GM18951 (cell line): ENCODE data around the gene PDE1A.

Experiments
- POLR2A ChIP-seq: IDR thresholded peaks from 4 replicates; pipeline ENCODE4 v1.6.1; 2011; ENCODE audit warnings: mild to moderate bottlenecking; ENCODE audit not compliant: insufficient read length, insufficient read depth; ENCODE audit errors: extremely low read depth
- in situ Hi-C: fragments of 300-500 bp; cut with MboI; formaldehyde crosslinking; loops from one replicate; pipeline ENCODE4 v1.12.0; 2022; ENCODE audit warnings: low sequenced_read_pairs, mixed read lengths, inconsistent platforms; ENCODE audit not compliant: unreplicated experiment

Gene PDE1A

DNA sequence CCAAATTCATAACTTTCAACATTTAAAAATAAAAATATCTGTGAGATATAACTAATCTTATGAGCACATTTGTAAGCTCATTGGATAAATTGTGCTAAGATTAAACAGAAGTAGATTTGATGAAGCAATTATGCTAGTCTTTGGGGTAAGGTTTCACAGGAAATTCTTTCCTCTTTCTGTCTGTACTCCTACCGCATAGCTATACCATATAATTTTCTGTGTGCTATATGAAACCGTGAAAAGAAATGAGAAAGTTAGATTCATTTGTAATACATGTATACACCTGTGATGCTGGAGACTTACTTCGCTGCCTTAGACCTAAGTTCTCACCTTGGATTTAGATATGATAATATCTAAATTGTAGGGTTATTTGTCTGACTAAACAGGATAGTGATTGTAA lies 256.5 kb downstream of the PDE1A start:
- TF ChIP-seq POLR2A = no peak
- in situ Hi-C loops = no loop called here

DNA sequence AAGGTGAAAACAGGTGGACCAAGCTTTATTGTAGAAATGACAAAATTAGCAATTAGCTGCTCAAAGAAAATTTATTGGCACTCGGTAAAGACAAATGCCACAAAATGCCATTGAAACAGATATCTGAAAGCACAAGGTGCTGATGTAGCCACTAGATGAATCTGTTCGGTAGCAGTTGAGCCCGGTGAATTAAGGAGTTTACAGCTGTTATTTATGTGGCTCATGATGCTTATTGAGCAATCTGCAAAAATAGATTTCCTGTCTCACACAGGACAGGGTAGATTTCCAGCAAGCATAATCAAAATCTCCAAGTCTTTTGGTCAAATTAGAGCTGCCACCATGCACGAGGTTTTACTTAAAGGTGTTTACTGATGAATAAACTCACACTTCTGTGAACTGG lies 259.0 kb downstream of the PDE1A start:
- no peak for TF ChIP-seq POLR2A
- in situ Hi-C loops = no loop called here

DNA sequence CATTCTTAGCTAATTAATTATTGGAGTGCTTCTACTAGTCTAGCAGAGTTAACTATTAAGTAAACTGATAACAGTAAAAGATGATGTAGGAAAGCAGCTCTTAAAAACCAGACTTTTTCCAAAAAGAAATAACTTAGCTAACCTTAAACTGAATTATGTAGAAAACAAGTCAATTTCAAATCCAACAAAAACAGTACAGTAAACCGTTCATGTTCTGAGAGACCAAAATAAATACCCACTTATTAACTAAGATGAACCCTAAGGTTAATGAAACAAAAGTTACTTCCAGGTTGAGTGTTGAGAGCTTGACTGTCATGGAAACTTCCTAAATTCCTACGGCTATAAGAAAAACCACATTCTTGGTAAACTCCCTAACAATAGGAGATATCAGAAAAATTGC lies 260.0 kb downstream of the PDE1A start:
- no peak for TF ChIP-seq POLR2A
- in situ Hi-C loops = no loop called here

DNA sequence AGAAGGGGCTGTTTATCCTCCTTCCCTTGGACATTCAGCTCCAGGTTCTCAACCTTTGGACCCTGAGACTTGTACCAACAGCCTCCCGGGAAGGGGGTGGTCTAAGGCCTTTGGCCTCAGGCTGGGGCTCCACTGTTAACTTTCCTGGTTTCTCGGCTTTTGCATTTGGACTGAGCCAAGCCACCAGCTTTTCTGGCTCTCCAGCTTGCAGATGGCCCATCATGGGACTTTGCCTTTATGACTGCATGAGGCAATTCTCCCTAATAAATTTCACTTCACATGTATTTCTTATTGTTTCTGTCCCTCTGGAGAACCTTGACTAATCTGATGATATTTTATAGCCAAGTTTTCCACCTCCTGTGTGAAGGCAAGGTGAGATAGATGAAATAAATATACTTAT lies 260.4 kb downstream of the PDE1A start:
- in situ Hi-C loops = no loop called here
- TF ChIP-seq POLR2A = no peak

DNA sequence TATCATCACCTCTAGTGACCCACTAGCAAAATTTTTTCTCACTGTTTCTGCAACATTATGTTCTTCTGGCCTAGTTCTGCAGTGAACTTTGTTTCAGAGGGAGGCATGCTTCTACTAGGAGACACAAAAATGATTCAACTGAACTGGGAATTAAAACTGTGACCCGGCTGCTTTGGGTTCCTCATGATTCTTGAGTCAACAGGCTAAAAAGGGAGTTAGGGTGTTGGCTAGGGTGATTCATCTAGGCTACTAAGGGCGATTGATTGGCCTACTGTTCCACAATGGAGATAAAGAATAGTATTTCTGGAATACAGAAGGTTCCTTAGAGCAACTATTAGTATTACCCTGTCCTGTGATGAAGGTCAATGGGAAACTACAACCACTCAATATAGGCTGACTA lies 261.6 kb downstream of the PDE1A start:
- in situ Hi-C loops = no loop called here
- no peak for TF ChIP-seq POLR2A

DNA sequence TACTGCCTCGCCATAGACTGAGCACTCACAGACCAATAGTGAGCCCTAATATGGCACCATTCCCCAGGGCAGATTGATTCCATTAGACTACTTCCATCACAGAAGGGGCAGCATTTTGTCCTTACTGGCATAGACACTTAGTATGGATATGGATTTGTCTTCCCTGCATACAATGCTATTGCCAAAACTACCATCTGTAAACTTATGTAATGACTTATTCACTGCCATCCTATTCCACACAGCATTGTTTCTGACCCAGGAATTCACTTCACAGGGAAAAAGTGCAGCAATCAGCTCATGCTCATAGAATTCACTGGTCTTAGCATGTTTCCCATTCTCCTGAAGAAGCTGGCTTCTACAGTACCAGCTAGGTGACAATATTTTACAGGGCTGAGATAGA lies 262.1 kb downstream of the PDE1A start:
- in situ Hi-C loops = no loop called here
- no peak for TF ChIP-seq POLR2A

DNA sequence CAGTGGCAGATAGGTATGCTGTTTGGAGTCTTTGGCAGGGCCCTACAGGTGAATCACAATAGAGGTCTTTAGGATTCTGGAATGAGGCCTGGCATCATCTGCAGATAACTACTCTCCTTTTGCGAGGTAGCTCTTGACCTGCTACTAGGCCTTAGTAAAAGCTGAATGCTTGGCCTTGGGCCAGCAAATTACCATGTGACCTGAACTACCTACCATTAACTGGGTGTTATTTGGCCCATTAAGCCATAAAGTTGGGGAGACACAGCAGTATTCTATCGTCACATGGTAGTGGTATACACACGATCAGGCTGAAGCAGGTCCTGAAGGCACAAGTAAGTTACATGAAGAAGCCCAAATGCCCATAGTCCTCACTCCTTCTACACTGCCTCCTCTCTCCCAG lies 263.0 kb downstream of the PDE1A start:
- no peak for TF ChIP-seq POLR2A
- in situ Hi-C loops = no loop called here

DNA sequence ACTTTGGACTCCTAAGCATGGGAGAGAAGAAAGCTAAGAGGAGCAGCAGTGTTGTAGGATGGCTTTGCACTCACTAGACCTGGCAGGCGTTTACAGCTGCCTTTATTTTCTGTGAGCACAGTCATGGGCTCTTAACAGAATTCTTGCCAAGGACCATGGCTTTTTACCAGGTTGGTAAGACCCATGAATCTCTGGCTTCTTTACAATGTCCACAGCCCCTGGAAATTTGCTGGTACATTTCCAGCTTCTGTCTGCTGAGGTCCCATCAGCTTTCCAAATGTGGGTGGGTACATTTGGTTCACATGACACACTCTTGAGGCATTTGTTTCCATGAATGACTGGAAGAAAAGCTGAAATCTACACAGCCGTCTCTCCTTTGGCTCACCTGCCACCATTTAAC lies 278.5 kb downstream of the PDE1A start:
- in situ Hi-C loops = no loop called here
- no peak for TF ChIP-seq POLR2A

DNA sequence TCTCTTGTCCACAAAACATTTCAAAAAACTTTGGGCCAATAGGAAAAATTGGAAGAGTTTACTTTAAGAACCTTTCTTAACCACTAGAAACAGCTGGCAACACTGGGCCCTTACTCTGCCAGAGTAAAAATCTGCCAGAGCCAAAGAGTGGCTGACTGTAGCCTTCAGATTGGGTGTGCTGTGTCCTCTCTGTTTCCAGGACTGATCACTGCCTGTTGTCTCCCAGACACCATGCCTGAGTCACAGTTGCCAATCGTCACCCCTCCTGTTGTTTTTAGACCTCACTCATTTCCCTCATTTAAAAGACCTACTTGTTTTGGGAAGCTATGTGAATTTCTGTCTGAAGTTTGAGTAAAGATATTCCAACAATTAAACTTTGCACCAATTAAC lies 282.1 kb downstream of the PDE1A start:
- TF ChIP-seq POLR2A = no peak
- in situ Hi-C loops = no loop called here

DNA sequence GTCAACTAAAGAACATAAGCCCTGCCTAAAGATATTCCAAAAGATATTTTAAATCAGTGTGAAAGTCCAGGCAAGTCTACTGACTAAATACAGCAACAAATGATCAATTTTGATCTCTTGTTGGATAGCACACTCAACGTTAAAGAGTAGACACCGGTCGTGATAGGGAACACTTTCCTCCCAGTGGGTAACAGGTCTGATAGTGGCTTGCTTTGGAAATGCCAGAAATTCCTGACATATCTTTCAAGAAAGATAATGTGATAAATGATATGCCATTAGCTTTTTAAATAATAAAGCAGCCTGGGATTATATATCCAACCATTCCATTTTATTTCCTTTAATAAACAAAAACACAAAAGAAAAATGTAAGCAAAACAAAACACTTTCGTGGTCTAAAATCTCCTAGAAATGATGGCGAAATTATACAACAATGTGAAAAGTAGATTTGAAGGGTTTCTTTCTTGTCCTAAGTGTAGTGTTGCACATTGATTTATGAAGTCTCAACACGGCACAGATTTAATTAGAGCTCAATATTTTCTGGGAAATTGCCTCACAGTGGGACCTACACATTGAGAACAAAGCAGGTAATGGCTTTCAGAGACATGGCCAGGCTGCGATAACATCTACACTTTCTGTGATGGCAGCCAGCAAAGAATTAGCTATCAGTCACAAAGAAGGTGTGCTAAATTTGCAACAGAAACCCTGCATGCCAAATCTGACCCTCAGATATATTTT lies 282.6 kb downstream of the PDE1A start:
- no peak for TF ChIP-seq POLR2A
- in situ Hi-C loops = no loop called here

DNA sequence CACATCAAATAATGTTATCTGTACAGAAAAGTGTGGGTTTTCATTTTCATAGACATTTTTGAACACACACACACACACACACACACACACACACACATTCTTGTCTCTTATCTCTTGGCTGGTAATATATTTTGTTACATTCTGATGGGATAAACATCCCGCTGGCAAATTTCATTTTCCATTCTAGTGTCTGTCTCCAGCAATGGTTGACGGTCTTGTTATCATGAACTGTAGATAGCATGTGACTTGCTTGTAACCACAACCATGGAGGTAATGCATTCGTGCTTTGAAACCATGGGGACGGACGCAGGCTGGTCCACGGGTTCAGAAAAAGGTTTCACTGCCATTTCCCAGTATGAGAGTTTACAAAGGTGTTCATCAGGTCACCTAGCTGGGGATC lies 284.8 kb downstream of the PDE1A start:
- in situ Hi-C loops = no loop called here

DNA sequence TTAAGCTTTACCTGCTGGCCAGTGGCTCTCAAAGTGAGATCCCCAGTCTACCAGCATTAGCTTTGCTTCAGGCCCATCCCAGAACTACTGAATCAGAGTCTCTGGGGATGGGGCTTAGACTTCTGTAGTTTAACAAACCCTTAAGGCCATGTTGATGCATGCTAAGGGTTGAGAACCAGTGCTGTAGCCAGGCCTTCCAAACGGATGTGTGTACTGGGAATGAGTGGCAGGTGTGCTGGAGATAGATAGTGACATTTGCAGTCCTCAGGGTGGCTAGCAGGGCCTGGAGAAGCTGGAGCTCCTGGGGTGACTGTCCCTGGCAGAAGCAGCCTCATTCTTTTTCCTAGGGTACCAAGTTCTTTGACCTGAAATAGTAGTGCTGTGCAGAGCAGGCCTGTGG lies 292.6 kb downstream of the PDE1A start:
- in situ Hi-C loops = no loop called here
- no peak for TF ChIP-seq POLR2A

More for the DNA sequence above, 284.8 kb downstream of the PDE1A start:
- TF ChIP-seq POLR2A = no peak

DNA sequence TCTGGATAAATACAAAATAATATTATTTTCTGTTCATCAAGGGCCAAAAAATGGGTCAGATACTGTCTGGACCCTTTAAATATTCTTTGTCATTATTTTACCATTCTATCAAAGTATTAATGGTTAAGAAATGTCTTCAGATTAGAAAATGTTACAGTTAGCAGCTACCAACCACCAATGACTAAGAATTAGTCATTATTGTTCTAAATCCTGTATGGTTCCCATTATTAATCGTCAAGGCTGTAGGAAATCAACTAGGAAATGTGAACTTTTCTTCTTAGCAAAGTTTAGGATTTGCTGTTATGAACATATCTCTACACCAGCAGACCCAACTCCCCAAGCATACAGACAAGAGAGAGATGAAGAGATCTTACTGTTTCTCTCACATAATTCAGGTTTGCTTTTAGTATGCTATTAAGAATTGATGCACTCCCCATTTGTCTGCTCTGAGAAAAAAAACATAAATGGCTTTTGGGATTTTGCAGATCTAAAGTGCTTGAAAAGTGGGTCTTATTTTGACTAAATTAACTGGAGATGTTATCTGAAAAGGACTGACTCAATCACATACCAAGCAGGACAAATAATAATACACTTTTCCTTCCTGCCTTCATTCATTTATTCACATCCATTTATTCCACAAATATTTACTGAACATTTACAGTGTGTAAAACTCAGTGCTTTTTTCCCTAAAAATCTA lies 293.5 kb downstream of the PDE1A start:
- in situ Hi-C loops = no loop called here
- no peak for TF ChIP-seq POLR2A

DNA sequence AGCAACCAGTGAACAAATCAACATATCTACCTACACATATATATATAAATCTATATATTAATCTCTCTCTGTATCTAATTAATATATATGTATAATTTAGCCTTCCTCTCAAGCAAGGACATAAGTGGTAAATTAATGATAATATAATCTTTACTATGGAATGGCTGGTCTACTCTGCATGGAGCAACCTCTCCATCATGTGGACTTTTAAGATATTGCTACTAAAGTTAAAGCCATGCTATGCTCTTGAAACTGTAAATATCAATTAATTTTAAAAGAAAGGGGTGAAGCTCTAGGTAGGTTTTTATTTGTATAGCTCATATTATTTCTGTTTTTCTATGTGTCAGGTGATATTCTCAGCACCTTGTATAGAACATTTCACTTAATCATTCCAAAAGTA lies 294.2 kb downstream of the PDE1A start:
- TF ChIP-seq POLR2A = no peak
- in situ Hi-C loops = no loop called here
